ENCODE measurements around the gene AGBL1.

DNA sequence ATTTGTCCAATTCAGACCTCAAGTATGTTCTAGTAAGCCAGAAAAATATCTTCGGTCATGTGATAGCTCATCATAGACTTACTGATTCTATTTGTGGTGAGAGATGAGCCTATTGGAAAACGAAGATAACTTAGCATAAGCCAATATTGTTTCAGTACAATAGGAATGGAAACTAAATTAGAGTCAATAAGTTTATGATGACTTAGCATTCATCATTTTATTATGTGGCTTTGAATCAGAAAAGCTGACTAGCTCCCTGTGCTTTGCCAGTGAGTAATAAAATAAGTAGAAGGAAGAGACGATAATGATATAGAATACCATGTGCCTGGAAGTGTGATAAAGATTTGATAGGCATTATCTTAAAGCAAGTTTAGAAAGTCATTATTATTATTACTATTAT is 605.6 kb downstream of the AGBL1 start:
- TF ChIP-seq POLR2AphosphoS5 (IDR thresholded peaks at IDR 0.05), result no peak
- TF ChIP-seq, protein P1, sequence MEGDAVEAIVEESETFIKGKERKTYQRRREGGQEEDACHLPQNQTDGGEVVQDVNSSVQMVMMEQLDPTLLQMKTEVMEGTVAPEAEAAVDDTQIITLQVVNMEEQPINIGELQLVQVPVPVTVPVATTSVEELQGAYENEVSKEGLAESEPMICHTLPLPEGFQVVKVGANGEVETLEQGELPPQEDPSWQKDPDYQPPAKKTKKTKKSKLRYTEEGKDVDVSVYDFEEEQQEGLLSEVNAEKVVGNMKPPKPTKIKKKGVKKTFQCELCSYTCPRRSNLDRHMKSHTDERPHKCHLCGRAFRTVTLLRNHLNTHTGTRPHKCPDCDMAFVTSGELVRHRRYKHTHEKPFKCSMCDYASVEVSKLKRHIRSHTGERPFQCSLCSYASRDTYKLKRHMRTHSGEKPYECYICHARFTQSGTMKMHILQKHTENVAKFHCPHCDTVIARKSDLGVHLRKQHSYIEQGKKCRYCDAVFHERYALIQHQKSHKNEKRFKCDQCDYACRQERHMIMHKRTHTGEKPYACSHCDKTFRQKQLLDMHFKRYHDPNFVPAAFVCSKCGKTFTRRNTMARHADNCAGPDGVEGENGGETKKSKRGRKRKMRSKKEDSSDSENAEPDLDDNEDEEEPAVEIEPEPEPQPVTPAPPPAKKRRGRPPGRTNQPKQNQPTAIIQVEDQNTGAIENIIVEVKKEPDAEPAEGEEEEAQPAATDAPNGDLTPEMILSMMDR (IDR thresholded peaks at IDR 0.05), result no peak

Measured in prostate gland (tissue), 2 donors.